Eye (tissue), 1 donor: Measurements from ENCODE around the gene ARHGAP22.
"Not testable (repeated sequence)": the region's sequence is repeated elsewhere in the genome, so short reads cannot be mapped to it uniquely, and the experiment has no call there.

Source experiments
- DNase-seq: peaks from one replicate; pipeline ENCODE4 v3.0.0-alpha.2; 2015

ARHGAP22 gene

DNA sequence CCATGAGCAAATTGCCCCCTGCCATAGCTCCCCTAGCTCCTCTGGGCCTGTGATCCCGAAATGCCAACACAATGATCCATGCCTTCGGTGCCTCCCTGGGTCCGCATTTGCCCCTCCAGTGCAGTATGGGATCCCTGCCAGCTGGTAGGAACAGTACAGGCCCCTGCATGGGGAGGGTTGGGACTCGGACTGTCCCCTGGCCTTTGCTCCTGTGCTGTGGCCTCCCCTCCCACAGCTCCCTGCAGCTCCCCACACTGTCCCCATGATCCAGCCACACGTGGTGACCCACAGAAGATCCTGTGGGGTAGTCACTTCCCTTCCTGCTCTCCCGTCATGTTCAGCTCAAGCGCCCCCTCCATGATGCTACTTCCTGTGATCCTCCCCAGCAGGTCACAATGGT lies 158.1 kb downstream of the ARHGAP22 start:
- no peak for DNase-seq

DNA sequence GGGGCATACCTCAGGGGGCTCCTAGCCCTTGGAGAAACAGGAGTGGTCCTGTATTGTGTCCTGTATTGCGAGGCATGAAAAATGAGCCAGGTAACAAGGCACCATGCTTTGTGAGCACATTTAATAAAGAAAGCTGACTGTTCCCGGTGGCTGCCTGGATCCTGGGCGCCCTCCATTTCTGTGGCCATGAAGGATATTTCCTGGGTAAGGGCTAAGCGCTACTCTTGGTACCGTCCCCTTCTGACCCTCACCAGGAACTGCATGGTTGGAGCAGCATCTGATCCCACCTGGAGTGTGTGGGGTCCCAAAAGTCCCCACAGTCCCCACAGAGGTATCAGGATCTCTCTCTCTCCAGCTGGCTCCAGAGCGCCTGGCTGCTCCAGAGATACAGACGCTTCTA lies 158.9 kb downstream of the ARHGAP22 start:
- no peak for DNase-seq

DNA sequence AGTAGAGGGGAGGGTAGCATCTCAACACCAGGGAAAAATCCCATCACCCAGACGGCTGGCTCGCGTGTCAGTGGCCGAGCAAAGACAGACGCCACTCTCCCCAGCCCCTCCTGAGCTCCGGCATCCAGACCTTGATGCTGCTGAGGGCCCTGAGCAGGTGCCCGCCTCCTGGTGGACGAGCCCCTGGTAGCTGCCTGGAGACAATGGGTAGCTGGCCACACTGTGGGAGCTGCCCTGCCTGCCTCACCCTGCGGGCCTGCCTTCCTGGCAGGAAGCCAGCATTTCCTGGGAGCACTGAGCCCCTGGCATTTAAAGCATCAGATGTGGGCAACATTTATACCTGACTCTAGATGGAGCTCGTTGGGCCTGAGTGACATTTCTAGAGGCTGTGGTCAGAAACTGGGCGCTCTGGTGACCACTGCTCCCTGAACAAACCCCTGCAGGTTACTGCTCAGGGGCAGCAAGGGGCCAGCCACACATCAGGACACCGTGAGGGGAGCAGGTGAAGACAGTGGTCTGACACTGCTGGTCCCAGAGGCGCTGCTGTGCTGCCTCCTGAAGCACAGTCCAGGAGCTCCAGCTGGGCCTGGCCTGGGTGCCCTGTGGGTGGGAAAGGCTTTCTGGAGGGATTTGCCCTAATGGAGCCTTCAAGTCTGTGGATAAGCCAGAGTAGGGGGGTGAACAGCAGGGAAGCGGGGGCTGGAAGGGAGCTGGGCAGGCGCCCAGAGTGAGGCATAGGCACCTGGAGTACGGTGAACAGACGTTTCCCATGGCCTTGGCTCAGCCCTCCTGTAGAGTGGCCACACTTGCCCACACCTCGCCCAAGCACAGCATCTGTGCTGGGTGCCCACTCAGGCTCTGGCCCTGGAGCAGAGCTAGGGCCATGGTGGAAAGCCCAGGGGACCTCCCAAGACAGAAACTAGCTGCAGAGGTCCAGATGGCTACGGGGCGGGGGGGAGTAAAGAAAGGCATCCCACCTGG lies 159.7 kb downstream of the ARHGAP22 start:
- peak; percentile 53 for DNase-seq

DNA sequence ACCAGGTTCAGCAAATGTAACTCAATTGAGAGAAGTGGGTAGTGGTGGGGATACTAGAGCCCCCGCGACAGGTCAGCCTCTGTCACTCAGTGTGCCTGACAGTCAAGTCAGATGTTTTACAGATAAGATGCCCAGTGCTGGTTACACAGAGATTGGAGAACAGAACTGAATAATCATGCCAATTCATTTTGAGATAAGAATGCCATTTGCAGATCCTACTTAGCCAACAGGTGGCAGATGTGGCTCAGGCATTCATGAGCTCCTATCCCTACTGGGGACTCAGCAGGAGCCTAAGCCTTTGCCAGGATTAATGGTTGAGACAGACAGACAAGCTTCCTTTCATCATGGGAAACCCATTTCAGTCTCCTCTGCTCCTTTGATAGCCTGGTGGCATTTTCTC lies 160.6 kb downstream of the ARHGAP22 start:
- peak; percentile 44 for DNase-seq

DNA sequence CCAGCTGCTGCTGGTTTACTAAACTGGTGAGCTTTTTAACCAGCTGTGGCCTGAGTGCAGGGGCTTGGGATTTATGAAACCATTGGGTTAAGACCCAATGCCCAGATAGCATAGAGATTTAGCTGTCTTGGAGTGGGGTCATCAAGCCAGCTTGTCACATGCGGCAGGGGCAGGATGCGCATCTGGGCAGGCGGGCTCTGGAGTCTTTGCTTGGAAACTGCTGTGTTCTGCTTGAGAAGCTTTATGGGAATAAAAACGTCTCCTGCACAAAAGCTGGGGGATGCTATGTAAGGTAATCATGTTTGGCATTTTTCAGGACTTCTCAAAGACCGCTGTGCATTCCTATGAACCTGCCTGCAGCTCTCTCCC lies 162.1 kb downstream of the ARHGAP22 start:
- DNase-seq = no peak

DNA sequence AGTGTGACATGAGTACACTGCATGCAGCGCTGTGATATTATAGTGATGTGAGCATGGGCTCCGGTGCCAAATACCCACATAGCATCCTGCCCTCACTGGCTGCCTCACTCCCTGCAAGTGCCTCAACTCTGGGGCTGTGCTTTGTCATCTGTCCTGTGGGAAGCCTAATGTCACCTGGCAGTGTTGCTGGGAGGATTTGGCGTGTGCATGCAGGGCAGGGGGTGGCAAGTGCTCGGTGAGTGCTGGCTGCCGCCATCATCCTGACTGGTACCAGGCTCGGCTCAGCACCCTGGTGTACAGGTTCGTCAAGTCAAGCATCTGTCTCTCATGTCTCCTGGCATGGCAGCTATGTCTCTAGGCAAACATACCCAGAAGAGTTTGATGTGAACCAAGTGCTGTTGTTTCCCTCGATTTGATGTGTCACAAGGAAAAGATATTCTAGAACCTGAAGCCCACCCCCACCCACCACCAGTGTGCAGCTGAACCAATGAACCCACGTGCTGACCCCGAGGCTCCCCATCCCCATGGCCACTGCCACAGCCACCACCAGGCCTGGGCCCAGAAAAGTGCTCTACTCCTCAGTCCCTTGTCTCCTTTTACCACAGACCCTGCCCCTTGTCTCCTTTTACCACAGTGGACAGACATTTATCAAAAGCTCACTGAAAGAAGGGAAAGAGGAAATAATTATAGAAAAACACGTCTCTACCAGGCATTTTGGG lies 162.6 kb downstream of the ARHGAP22 start:
- no peak for DNase-seq

DNA sequence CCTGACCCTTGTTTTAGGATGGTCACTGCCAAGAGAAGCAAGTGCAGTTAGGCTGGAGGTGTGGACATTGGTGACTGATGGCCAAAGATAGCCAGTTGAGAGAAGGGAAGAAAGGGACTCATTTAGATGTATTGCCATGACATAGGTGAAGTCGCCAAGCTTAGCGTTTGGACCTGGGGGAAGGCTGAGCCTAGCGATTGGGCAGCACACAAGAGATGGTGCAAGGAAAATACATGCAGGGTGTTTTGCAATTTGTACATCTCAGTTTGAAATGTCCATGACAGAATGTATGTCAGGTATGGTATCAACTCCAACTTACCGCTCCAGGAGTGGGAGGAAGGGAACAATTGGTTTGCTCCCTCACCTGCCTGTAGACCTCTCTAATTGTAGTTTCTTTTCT lies 164.1 kb downstream of the ARHGAP22 start:
- DNase-seq = no peak

DNA sequence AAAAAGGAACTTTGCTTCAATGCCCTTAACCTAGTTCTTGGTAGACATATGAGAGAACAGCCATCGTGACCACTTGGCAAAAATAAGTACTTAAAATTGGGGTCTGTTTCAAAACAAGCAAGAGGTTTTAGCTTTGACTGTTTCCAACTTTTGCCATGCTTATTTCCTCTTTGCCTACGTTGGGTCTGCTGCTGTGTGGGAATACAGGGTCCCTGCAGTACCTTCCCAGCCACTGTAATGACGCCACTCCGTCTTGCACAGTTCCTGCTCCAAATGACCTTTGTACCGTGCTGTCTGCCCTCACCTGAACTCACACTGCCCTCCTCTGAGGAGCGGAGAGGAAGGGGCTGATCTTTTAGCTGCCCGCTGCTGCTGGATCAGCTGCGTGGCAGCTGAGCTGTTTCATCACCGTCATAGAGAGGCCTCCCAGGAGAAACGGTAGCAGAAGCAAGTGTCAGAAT lies 165.3 kb downstream of the ARHGAP22 start:
- peak; percentile 50 for DNase-seq

DNA sequence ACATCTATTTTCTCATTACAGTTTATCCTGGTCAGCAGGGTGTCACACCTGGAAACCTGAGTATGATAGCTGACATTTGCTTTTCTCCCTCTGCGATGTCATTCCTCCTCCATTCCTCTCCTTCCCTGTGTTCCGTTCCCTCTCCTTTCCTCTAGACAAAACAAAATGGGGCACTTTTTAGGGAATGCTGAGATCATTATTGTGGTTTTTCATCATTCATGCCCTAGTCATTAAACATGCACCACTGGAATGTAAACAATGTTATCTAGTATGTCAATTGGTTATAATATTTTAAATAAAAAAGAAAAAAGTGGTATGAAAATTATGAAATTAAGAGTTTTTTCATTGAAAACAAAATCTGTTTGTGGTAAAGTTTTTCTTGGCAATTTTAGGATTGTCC lies 165.8 kb downstream of the ARHGAP22 start:
- no peak for DNase-seq

DNA sequence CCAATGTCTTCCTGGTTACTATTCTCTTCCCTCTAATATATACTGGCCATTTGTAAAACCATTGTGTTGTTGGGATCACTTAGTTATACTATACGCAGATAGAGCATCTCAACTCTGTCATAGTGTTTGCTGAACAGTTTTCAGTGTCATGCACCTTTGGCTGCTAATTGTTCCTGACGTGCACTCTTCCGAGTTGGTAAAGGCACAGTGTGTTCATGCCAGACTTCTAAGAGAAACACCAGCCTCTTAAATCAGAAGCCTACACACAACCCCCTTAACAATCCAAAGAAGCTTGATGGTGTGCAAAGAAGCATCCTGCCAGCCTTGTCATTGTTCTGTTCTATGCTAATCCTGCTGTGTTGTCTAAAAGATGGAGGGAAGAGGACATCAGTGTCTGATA lies 167.3 kb downstream of the ARHGAP22 start:
- DNase-seq = no peak

DNA sequence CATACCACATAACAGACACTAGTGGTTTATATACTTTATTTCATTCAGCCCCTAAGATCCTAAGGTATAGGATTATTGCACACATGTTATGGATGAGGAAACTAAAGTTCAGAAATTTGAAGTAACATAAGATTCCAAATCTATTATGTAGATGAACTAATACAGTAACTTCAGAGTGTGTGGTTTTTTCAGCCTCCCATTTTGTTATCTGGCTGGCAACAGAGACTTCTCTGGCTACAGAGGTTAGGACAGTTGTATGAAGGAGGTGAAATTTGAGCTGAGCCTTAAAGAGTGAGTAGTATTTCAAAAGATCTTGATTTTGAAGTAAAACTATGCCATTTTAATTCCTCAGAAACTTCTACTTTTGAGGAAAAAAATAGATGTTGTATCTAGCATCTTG lies 173.0 kb downstream of the ARHGAP22 start:
- no peak for DNase-seq

DNA sequence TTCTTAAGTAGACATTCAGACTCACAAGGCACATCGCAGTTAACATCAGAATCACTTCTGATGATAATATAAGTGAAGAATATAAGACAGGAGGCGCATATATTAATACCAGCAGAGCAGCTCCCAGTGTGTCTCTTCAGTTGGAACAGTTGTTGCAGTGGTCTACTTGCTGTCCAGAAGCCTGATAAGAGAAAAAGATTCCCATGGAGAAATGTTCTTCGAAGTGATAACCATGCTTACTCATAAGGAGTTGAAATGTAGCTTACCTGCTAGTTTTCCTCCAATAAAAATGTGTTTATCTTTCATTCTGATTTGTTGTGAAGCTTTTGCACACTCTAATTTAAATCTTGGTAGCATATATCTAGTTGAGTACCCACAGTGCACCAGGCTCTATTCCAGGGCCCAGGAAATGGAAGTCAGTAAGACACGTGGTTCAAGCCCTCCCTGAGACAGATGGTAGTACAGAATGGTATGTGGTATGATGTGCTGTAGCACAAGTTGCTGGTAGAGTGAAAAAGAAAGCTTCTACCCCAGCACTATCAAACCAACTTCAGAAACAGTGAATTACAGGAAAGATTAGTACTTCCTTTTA lies 174.4 kb downstream of the ARHGAP22 start:
- no peak for DNase-seq

DNA sequence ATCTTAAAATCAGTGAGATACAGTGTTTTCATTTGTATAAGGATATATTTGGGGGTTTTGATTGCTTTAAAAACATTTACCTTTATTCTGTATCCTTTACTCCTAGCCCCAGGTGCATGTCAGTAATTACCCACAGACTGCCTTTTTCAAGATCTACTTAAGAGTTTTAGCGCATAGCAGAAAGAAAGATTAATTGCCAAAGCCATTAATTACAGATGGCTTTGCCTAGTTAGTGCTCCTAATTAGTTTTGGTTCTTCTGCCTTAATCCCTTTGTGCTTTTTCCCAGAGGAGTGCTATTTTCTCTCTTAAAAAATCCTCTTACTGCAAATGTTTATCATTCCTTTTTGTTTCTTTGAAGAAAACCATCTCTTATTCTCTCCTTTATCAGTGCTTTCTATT lies 175.6 kb downstream of the ARHGAP22 start:
- no peak for DNase-seq

DNA sequence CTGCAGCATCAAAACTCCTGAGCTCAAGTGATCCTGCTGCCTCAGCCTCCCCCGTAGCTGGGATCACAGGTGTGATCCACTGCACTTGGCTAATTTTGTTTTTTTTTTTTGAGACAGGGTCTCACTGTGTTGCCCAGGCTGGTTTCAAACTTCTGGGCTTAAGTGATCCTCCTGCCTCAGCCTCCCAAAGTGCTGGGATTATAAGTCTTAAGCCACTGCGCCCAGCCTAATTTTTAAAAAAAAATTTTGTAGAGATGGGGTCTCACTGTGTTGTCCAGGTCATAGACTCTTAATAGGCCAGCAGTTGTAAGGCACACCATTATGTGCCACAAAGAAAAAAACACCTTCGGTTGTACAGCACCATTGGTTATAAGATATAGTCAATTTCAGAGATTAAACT lies 176.0 kb downstream of the ARHGAP22 start:
- no peak for DNase-seq

DNA sequence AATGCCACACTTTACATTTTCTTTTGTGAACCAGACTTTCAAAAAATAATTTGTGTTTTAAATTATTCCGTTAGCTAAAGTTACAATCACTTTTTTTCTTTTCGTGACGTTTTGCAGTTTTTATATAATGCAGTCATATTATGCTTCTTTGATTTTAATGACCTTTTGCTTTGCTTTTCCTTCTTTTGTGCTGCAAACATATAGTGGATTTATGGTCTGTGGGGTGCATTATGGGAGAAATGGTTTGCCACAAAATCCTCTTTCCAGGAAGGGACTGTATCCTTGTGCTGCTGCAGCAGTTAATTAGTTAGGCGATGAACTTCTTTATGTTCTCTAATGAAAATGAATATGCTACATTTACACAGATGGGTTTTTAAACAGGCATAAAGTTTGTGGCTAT lies 181.0 kb downstream of the ARHGAP22 start:
- DNase-seq = no peak

DNA sequence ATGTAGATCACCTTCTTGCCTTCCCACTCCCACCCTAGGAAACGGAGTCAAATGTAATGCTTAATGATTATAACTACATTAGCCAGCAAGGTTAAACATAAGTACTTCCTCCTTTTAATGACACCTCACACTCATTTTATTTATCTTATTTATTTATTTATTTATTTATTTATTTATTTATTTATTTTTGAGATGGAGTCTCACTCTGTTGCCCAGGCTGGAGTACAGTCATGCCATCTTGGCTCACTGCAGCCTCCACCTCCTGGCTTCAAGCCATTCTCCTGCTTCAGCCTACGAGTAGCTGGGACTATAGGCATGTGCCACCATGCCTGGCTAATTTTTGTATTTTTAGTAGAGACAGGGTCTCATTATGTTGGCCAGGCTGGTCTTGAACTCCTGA lies 183.0 kb downstream of the ARHGAP22 start:
- DNase-seq = not testable (repeated sequence)

DNA sequence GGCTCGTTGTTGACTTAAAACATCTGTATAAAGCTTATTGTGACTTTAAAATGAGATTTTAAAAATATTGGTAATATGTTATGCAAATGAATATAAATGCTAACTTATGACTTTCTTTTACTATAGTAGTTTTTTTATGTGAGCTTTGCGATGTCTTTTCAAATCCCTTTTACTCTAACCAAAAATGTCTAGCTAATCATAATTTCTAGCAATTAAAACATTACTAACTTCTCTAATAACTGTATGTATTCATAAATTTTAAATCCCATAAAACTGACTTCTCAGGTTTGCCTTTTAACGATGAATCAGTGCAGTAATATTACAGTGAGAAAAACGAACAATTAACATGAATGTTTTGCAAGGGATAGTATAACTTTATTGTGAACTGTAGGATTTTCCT lies 185.2 kb downstream of the ARHGAP22 start:
- no peak for DNase-seq

DNA sequence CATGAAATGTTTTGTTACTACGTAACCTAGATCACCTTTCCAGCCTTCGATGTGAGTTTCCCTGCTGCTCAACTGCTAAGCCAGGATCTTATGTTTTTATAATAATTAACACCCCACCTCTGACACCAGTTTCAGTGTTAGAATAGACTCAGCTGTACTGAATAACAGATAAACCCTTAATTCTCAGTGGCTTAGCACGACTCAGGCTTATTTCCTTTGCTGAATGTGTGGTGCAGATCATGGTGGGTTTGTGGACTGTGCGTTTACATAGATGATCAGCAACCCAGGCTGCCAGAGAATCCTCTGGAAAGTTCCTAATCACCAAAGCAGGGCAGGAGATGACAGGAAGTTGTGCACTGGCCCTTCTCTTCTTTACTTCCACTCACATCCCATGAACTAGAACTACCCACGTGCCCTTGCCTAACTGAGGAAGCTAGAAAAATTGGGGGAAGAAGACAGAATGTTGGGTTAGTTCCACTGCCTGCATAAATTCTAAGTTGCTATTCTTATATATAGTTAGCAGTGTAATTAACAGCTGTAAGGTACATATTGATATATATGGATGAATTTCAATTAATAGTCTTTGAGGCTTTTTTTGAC lies 186.6 kb downstream of the ARHGAP22 start:
- no peak for DNase-seq

DNA sequence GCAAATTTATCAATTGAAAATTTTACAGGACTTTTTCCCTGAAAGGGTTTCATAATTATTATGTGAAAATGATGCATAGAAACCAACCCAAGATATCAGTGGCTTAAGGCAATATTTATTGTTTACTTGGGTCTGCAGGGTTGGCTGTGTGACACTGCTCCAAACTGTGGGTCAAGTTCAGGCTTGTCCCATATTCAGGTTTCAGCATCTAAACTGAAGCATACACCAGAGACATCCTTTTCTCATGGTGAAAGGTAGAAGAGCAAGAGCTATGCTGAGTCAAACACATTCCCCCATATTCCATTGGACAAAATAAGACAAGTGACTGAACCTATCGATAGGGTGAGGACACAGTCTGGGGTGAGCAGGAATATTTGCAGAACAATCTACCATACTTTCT lies 187.5 kb downstream of the ARHGAP22 start:
- DNase-seq = no peak

DNA sequence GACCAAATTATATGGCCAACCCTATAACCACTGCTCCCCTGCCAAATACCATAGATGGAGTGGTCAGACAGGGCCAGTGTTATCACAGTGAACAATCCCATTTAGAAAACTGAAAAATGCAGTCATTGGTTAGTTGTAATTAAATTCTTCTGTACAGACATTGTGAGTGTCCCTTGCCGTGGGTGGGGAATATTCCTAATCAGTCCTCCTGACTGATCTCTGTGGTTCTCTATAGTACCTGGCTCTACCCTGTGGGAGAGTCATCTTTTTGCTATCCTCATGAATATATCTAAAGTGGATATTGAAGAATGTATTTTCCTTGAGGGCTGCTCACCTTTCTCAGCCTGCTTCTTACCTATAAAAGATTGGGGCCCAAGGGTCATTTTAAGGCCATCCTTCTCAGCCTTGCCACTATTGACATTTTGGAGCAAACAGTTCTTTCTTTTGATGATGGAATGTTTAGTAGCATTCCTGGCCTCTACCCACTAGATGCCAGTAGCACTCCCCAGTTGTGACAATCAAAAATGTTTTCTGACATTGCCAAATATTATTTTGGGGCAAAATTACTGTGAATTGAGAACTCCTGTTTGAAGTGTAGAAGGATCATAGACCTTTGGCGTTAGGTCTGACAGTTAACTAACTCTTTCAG lies 188.2 kb downstream of the ARHGAP22 start:
- no peak for DNase-seq

DNA sequence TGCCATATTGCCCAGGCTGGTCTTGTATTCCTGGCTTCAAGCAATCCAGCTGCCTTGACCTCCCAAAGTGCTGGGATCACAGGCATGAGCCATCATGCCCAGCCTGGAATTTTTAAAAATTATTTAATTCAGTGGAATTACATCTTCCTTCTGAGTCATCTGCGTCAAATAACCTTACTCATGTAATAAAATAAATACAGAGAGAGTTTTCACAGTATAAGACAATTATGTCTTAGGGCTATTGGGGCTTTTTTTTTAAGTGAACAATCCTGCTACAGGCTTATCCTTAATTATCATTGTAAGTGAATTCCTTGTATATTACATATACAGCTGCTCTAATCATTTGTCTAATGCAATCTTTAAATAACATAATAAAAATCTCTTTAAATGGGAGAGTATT lies 190.1 kb downstream of the ARHGAP22 start:
- no peak for DNase-seq

DNA sequence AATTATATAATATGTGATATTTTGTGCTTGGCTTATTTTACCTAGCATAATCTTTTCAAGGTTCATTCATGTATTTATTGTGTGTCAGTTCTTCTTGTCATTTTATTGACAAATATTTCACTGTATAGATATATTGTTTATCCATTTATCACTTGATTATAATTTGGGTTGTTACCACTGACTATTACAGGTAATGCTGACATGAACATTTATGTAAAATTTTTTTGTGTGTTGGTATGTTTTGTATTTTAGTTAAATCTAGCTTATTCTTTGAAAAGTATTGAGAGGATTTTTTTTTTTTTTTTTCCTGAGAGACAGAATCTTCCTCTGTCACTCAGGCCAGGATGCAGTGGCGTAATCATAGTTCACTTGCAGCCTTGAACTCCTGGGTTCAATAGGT lies 190.7 kb downstream of the ARHGAP22 start:
- no peak for DNase-seq

DNA sequence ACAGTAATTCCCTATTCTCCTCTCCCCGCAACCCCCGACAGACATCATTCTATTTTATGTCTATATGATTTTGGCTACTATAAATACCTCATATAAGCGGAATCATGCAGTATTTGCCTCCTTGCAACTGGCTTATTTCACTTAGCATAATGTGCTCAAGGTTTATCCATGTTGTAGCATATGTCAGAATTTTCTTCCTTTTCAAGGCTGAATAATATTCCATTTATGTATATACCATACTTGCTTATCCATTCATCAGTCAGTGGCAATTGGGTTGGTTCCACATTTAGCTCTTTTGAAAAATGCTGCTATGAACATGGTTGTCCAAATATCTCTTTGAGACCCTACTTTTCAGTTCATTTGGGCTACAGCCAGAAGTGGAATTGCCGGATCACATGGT lies 191.9 kb downstream of the ARHGAP22 start:
- no peak for DNase-seq
